Skeletal muscle cell (primary cell): ENCODE data around the gene PRKN.
"Not testable (repeated sequence)": the region's sequence is repeated elsewhere in the genome, so short reads cannot be mapped to it uniquely, and the experiment has no call there.

Source experiments
- DNase-seq: peaks from one replicate; pipeline ENCODE4 v3.0.0-alpha.2; 2010; ENCODE audit warnings: low read depth
- H3K4me3 ChIP-seq: 2 replicates; pipeline ENCODE4 v1.5.1; 2011; ENCODE audit warnings: low read depth, mild to moderate bottlenecking, control low read depth, low read length, moderate library complexity

PRKN gene

DNA sequence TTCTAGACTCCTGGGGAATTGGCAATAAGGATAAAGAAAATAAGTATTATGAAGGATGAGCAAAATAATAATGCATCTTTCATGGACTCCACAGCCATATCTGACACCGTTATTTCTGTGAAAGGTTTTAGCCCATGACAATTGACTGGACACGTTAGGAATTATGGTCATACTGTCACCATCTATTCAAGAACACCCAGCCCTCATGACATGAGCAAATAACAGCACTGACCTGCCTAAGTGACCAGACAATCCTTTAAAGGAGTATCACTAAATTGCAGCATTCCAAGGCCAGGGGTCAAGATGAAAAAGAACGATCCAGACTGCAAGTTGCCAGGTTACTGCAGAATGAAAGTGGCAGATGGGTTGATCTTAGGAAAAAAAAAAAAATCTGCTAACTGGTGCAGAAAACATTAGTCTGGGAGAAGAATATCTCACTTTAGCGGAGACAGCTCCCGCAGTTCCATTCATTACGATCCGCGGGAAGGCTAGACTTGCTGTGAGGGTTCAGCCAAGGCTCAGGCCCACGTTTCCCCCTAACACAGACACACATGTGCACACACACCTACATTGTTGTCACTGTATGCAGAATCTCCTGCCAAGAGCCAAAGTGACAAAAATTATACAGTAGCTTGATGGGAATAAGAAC, 1216.0 kb downstream of the PRKN start:
- no peak for DNase-seq

DNA sequence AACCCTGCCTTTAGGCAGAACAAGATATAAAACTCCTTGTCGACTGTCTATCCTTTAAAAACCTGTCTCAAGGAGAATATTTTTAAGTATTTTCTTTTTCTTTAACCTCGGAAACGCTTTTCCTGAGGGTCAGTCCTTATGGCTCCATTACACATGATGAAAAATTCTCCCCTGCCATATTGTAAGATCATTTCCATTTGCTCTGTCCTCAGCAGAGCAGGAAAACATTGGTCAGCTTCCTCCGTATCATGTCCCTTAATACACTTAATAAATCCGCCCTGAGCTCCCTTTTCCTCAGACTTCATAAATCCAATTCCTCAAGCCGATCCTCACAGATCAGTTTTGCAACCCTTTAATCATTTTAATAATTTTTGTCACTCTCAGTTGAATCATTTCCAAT, 1219.2 kb downstream of the PRKN start:
- no peak overlapping the region for H3K4me3 ChIP-seq
- DNase-seq = no peak

More for the DNA sequence above, 1216.0 kb downstream of the PRKN start:
- no peak overlapping the region for H3K4me3 ChIP-seq

DNA sequence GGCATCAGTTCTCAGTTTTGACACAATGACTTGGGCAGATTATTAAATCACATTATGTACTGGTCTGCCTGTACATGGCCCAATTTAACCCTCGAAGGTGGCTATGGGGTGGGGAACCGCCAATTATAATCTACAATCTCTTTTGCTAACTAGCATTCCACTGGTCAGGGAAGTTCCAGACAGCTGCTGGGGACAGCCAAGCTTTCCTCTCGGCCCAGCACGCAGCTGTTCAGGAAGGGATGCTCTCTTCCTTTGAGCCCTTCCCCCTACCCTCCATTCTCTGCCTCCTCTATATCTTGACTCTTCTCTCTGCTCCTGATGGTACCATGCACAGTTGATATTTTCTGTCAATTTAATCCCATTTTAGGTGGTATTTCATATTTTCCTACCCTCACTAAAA, 1220.2 kb downstream of the PRKN start:
- DNase-seq = no peak
- no peak overlapping the region for H3K4me3 ChIP-seq

DNA sequence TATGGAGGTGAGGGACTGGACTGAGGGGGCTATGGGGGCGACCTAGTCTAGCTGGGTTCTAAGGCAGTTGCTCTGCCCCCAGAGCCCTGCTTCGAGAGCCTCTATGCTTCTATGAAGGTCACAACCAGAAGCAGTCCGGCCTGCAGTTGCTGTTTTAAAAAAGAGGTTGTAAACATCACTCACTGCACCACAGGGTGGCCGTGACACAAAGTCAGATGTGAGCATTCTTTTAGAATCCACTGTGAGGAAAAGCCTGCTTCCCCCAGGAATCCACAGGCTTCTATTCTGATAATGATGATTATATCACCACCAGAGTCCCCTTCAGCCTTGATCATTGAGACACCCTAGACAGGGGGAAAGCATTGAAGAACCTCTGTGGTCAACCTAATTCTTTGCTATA, 1224.0 kb downstream of the PRKN start:
- no peak for DNase-seq
- H3K4me3 ChIP-seq = no peak overlapping the region

GRCh38 chr6:161498881-161499280, 1228.7 kb downstream of the PRKN start:
- no peak for DNase-seq
- no peak overlapping the region for H3K4me3 ChIP-seq

- peak; percentile 79 for DNase-seq
- no peak overlapping the region for H3K4me3 ChIP-seq
Measured at GRCh38 chr6:161498359-161498758, 1229.2 kb downstream of the PRKN start.

DNA sequence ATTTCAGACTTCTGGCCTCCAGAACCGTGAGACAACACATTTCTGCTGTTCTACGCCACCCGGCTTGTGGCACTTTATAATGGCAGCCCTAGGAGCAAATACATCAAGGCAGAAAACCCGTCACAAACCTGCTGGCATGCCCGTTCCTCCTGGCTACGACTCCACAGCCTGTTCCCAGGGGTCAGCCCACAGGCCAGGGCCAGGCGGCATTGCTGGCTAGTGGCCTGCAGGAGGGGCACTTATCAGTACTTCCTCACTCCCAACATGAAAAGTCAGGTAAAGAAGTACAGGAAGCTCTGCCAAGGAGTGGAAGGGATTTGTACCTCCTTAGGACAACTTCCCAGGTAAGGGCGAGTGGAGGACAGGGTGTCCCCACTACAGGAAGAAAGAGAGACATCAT, 1230.6 kb downstream of the PRKN start:
- no peak overlapping the region for H3K4me3 ChIP-seq
- no peak for DNase-seq

GRCh38 chr6:161496271-161496670, 1231.3 kb downstream of the PRKN start:
- H3K4me3 ChIP-seq, DNase-seq: not testable (repeated sequence)

DNA sequence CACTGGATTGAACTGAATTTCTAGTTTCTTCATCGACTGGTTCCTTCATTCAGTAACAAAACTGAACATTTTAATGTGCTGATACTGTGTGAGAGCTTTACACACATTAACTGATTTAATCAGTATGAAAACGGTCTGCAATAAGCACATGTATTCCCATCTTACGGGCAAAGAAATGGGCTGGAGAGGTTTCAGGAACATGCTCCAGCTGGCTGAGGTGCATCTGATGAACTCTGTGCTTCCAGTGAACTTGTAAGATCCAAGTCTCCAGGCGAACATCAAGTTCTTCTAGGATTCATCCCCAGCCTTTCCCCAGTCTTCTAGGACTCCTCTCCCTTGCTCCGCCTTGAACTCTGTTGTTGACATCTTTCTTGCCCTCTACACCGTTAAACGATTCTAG, 1233.0 kb downstream of the PRKN start:
- no peak overlapping the region for H3K4me3 ChIP-seq
- DNase-seq = no peak

DNA sequence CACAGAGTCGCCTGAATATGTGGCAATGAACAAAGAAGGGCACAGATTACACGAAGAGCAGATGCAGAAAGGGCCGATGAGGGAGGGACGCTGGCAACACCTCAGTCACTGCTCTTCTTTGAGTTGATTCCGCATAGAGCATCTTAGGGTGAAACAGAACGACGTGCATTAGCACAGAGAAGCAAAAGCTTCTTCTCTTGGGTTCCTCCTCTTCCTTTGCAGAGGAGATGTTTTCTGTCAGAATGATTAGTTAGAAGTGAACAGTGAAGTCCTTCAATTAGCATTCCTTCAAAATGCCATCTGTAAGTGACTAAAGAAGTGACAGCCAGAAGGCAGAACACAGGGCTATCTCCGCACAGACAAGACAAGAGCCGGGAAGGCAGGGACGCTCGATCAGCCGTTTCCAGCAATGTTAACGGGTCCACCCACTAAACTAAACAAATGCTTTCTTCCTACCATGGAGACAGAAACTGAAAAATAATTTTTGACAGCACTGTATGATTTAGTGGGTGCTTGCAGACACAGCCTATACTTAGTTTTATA, 1233.9 kb downstream of the PRKN start:
- no peak overlapping the region for H3K4me3 ChIP-seq
- DNase-seq = no peak

- H3K4me3 ChIP-seq = no peak overlapping the region
- DNase-seq = no peak
Measured at GRCh38 chr6:161489626-161490306, 1237.8 kb downstream of the PRKN start.

DNA sequence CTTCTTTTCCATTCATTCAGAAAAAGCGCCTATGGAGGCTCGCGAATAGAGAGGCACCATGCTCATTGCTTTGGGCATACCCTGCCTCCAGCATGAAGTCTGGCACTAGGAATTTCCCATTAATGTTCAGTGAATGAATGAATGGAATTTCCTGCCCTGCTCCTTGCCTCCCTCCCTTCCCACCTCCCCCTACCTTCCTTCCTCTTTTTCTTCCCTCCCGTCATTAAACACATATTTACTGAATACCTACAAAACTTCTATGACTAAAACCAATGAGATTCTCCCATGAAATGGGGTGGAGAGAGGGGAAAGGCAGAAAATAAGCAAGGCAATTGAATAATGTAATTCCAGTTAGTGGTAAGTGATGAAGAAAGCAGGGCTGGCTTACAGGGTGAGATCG, 1239.9 kb downstream of the PRKN start:
- DNase-seq = no peak
- no peak overlapping the region for H3K4me3 ChIP-seq

GRCh38 chr6:161487217-161487531, 1240.4 kb downstream of the PRKN start:
- DNase-seq = no peak
- no peak overlapping the region for H3K4me3 ChIP-seq

GRCh38 chr6:161486361-161487216, 1241.0 kb downstream of the PRKN start:
- no peak for DNase-seq
- no peak overlapping the region for H3K4me3 ChIP-seq

GRCh38 chr6:161482517-161482858, 1245.1 kb downstream of the PRKN start:
- no peak for DNase-seq
- H3K4me3 ChIP-seq = no peak overlapping the region

DNA sequence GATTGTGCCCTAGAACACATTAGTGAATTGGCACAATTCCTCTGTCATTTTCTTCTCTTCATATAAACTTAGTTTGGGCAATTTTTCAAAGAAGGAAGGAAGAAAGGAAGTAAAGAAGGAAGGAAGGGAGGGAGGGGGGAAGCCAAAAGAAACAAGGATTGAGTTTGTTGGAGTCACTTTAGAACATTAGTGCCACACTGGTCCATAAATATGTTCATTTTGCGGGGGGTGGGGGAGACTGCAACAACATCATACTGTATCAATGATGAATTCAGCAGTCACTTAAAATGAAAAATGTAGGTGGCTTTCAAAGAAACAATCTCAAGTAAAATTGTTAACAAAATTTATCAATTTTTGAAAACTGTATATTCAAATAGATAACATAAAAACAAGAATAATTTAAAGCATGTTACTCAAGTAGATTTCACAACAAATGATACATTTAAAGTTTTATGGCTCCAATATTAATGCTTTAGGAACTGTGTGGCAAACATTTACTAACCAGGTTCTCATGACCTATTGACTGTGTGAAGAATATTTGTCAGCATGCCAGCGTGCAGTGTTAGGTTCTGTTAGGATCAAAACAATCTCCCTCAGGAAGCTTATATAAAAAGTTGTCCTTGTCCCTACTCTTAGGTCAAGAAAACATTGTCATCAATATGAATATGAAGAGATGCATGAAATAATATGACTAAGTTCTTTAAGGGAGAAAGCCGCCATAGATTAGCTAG, 1245.6 kb downstream of the PRKN start:
- peak; percentile 41 for DNase-seq
- no peak overlapping the region for H3K4me3 ChIP-seq

GRCh38 chr6:161480421-161481155, 1247.0 kb downstream of the PRKN start:
- H3K4me3 ChIP-seq = no peak overlapping the region
- DNase-seq = no peak

GRCh38 chr6:161479376-161479775, 1248.2 kb downstream of the PRKN start:
- no peak overlapping the region for H3K4me3 ChIP-seq
- DNase-seq = no peak

DNA sequence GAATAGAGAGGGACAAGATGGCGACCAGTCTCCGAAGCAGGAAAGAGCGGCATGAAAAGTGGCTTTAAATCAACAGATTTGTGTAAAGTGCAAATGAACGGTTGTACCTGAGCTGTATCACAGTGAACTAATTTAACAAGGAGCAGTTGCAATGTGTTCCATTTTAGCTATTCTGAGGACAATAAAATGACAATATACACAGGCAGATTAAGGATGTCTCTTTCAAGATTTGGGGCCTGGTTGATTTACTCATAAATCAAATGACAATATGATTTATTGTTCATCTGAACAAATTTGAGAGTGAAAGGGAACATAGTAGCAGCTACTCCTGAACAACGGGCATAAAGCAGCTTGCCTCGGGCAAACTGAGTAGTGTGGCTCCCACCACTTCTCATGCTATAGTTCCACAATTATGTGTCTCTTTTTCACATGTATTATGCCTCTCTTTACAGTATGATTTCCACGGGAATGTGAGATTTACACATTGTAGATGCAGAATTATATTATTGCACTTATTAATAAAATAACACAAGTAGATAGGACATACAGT, 1249.6 kb downstream of the PRKN start:
- no peak for DNase-seq
- H3K4me3 ChIP-seq = no peak overlapping the region
